K562 (cell line): ENCODE results near the gene NOM1. TPM values are rescaled to one million over a fixed set of nuclear protein-coding genes. Genes with fewer than 3 reads are reported as not detected.

Experiments
- ADNP ChIP-seq: fragments of 200-800 bp; sonication (Bioruptor generic); IDR thresholded peaks from 2 replicates; pipeline ENCODE4 v1.6.1; 2016; ENCODE audit warnings: missing genetic modification characterization, missing compliant biosample characterization
- CHD1 ChIP-seq: fragments of 200-600 bp; sonication (generic); IDR thresholded peaks from one replicate; pipeline ENCODE4 v1.6.1; 2012; ENCODE audit warnings: mild to moderate bottlenecking, moderate library complexity, low read length, inconsistent platforms
- CREM ChIP-seq: IDR thresholded peaks from 2 replicates; pipeline ENCODE4 v1.6.1; 2014; ENCODE audit warnings: antibody characterized with exemption, low read depth
- CTCF ChIP-seq, 3 experiments: IDR thresholded peaks in 2 of 3; conservative IDR thresholded peaks in 1 of 3; 2 replicates each; pipeline ENCODE4 v1.5.1; 2011 to 2012; ENCODE audit warnings: low read length in 3 of 3, mild to moderate bottlenecking in 3 of 3, control low read depth in 2 of 3, improper control_type of control experiment in 1 of 3, inconsistent platforms in 1 of 3, low read depth in 1 of 3, mixed read lengths in 1 of 3, moderate library complexity in 1 of 3; ENCODE audit not compliant: insufficient read depth in 2 of 3
- EHMT2 ChIP-seq: fragments of 450-650 bp; IDR thresholded peaks from 2 replicates; pipeline ENCODE4 v1.6.1; 2018; ENCODE audit warnings: antibody characterized with exemption
- GATA2 ChIP-seq: sonication (generic); formaldehyde crosslinking; IDR thresholded peaks from 2 replicates; pipeline ENCODE4 v1.4.0; 2020; ENCODE audit warnings: mild to moderate bottlenecking, missing genetic modification reagents
- HBP1 ChIP-seq: fragments of 450-650 bp; formaldehyde crosslinking; IDR thresholded peaks from 2 replicates; pipeline ENCODE4 v1.4.0; 2022; ENCODE audit warnings: missing genetic modification characterization
- HNRNPUL1 ChIP-seq: fragments of 200-400 bp; formaldehyde crosslinking; IDR thresholded peaks from 2 replicates; pipeline ENCODE4 v1.6.1; 2017; ENCODE audit warnings: low read length
- LARP7 ChIP-seq: fragments of 450-650 bp; IDR thresholded peaks from 2 replicates; pipeline ENCODE4 v1.6.1; 2016
- MEF2A ChIP-seq: IDR thresholded peaks from 2 replicates; pipeline ENCODE4 v1.6.1; 2011; ENCODE audit warnings: low read depth, mild to moderate bottlenecking, low read length, moderate library complexity; ENCODE audit not compliant: control insufficient read depth
- NR2C2 ChIP-seq, 2 experiments: fragments of 200-800 bp in 1 of 2; sonication (Bioruptor generic) in 1 of 2; sonication (generic) in 1 of 2; formaldehyde crosslinking in 1 of 2; IDR thresholded peaks; 2 replicates each; pipeline versions ENCODE4 v1.6.1 to v1.8.0; 2016 to 2022; ENCODE audit warnings: mild to moderate bottlenecking in 1 of 2, missing compliant biosample characterization in 1 of 2, missing genetic modification characterization in 1 of 2, missing genetic modification reagents in 1 of 2
- SNRNP70 ChIP-seq: fragments of 200-400 bp; formaldehyde crosslinking; optimal IDR thresholded peaks from 2 replicates; pipeline ENCODE3; 2017; ENCODE audit warnings: low read depth, low read length
- UBTF ChIP-seq, 2 experiments: IDR thresholded peaks; 2 replicates each; pipeline ENCODE4 v1.6.1; 2012; ENCODE audit warnings: improper control_type of control experiment in 2 of 2, low read depth in 2 of 2, low read length in 2 of 2, borderline replicate concordance in 1 of 2
- YY1 ChIP-seq, 3 experiments: IDR thresholded peaks; 2 replicates each; pipeline ENCODE4 v1.6.1; 2011; ENCODE audit warnings: low read length in 2 of 3, mild to moderate bottlenecking in 2 of 3, moderate library complexity in 2 of 3, borderline replicate concordance in 1 of 3, control low read depth in 1 of 3, low read depth in 1 of 3; ENCODE audit not compliant: insufficient read depth in 3 of 3, insufficient replicate concordance in 2 of 3, control insufficient read depth in 1 of 3, insufficient read length in 1 of 3; ENCODE audit errors: extremely low read depth in 1 of 3
- ZFX ChIP-seq: sonication (generic); formaldehyde crosslinking; IDR thresholded peaks from 2 replicates; pipeline ENCODE4 v1.8.0; 2022; ENCODE audit warnings: mild to moderate bottlenecking, missing genetic modification reagents, moderate library complexity
- ZNF280B ChIP-seq: fragments of 250-450 bp; sonication (Bioruptor Pico); IDR thresholded peaks from 2 replicates; pipeline ENCODE4 v1.5.1; 2021; ENCODE audit warnings: mild to moderate bottlenecking
- ZNF41 ChIP-seq: fragments of 250-450 bp; sonication (Bioruptor Pico); conservative IDR thresholded peaks from 2 replicates; pipeline ENCODE4 v1.4.0; 2020; ENCODE audit warnings: mild to moderate bottlenecking
- ZNF699 ChIP-seq: fragments of 250-450 bp; sonication (Bioruptor Pico); IDR thresholded peaks from 2 replicates; pipeline ENCODE4 v1.8.0; 2021; ENCODE audit warnings: mild to moderate bottlenecking, moderate library complexity; ENCODE audit not compliant: insufficient replicate concordance
- polyA plus RNA-seq, 8 experiments: library from polyadenylated mRNA; depleted of rRNA in 4 of 8; stranded (reverse) in 5 of 8; unstranded in 3 of 8; fragments of >200 nt; fragmentation: Nextera tagmentation in 2 of 8; fragmentation: Illumina TruSeq in 1 of 8; extraction: Ambion mirVana in 2 of 8; extraction: Trizol in 1 of 8; gene quantifications; 2 replicates each; pipeline versions ENCODE4 v1.2.1 to v1.2.3, GENCODE V29; 2011 to 2014; ENCODE audit warnings: inconsistent platforms in 1 of 8, missing spikeins in 1 of 8
- total RNA-seq, 7 experiments: library from RNA; depleted of rRNA in 6 of 7; stranded (reverse); fragments of >200 nt in 6 of 7; fragmentation: Illumina TruSeq in 2 of 7; extraction: Trizol in 2 of 7; gene quantifications; 2 replicates each; pipeline versions ENCODE4 v1.2.1 to v1.2.3, GENCODE V29; 2011 to 2021; ENCODE audit warnings: low replicate concordance in 1 of 7

NOM1 gene
- total and polyA plus RNA-seq, 9 of the 15 experiments (the other 6 are each of a cell fraction or from before 2014, with no cell fraction given): 6.8 to 47.3 (median 37.4) TPM

- TF ChIP-seq ADNP (tag) (no peak), NR2C2 (CRISPR knock-in tag; IDR thresholded peaks at IDR 0.05) (no peak), NR2C2 (tag; IDR thresholded peaks at IDR 0.05) (no peak; the same call in 1 of the 2 replicates), GATA2 (CRISPR knock-in tag) (no peak), SNRNP70 (no peak), ZNF280B (CRISPR knock-in tag) (no peak), CHD1 (no peak), UBTF (IDR thresholded peaks at IDR 0.05; ENCODE audit: borderline replicate concordance in 1 of 2, low read depth in 2 of 2, low read length in 2 of 2) (peak; percentile 29 to 56; a peak in 1 of 4 replicates), HBP1 (CRISPR knock-in tag) (no peak), CTCF (IDR thresholded peaks at IDR 0.05 in 2 of 3, conservative IDR thresholded peaks at IDR 0.05 in 1 of 3; ENCODE audit: insufficient read depth in 2 of 3, low read depth in 1 of 3, low read length in 3 of 3) (no peak), ZNF41 (CRISPR knock-in tag) (no peak), EHMT2 (no peak), HNRNPUL1 (no peak), ZFX (CRISPR knock-in tag) (peak; percentile 62), MEF2A (no peak), LARP7 (no peak), ZNF699 (CRISPR knock-in tag) (no peak), YY1 (IDR thresholded peaks at IDR 0.05; ENCODE audit: borderline replicate concordance in 1 of 3, control insufficient read depth in 1 of 3, extremely low read depth in 1 of 3, insufficient read depth in 3 of 3, insufficient read length in 1 of 3, insufficient replicate concordance in 2 of 3, low read depth in 1 of 3, low read length in 2 of 3) (peak in 1 of 3 experiments; percentile 9), CREM (0 out of 2 replicates have a peak, but pooled peaks have one; percentile 17)
Measured at GRCh38 chr7:156998988-156999957, 49.8 kb downstream of the NOM1 start (continued).
